HG03095 (cell line): Measurements from ENCODE around the gene BCAR3.
"Not testable (repeated sequence)": the region's sequence is repeated elsewhere in the genome, so short reads cannot be mapped to it uniquely, and the experiment has no call there.

Source experiments
- ATAC-seq: cut with Tn5 transposase; IDR thresholded peaks from one replicate; pipeline ENCODE4 v1.9.1; 2021; ENCODE audit warnings: moderate library complexity; ENCODE audit not compliant: unreplicated experiment

The BCAR3 gene

GRCh38 chr1:93554883-93555872 lies 126.5 kb downstream of the BCAR3 start:
- ATAC-seq: no peak

DNA sequence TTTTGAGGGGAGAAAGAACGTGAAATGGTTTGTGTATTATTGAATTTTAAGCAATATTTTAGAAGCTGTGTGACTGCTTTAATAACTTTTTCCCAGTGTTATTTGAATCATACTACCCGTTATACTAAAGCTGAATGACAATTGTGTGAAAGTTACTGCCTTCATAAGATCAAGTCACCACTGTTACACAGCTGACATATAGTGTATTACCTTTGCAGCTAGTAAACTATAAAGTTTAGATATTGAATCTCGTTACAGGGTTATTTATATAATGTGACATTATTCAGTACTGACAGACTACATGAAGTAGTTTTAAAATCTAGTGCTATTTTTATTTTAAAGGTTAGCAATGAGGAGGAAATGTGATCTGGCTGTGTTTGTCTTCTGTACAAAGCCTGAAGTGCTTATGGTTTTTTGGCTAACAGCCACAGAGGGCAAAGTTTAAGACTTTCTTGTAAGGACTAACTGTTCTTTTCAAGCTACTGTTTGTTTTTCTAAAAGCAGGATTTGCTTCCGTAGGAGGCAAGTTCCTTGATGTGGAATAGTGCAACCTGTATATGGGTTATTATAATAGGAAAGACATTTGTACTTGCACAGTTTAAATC lies 127.6 kb downstream of the BCAR3 start:
- not testable (repeated sequence) for ATAC-seq

GRCh38 chr1:93552741-93553455 lies 128.7 kb downstream of the BCAR3 start:
- ATAC-seq: no peak

- ATAC-seq: no peak
Measured at GRCh38 chr1:93549811-93550210, 131.8 kb downstream of the BCAR3 start.

- ATAC-seq: no peak
Measured at GRCh38 chr1:93549131-93549530, 132.5 kb downstream of the BCAR3 start.

- ATAC-seq: no peak
Measured at GRCh38 chr1:93546162-93546863, 135.3 kb downstream of the BCAR3 start.

DNA sequence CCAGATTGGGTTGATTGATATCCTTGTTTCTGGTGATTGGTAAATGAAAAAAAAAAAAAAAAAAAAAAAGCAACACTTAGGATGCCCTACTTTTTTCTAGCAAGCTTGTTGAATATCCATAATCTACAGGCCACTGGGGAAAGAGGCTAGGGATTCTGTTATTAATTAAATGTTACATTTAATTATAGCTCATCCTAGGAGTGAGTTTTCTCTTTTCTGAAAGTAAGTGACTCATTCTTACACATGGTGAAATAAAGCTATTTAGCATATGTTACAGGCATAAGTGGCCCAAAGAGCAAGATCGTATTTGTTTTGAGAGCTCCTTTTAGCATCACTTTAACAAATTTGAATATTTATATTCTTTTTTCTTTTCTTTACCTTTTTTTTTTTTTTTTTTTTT lies 139.2 kb downstream of the BCAR3 start:
- ATAC-seq: no peak

DNA sequence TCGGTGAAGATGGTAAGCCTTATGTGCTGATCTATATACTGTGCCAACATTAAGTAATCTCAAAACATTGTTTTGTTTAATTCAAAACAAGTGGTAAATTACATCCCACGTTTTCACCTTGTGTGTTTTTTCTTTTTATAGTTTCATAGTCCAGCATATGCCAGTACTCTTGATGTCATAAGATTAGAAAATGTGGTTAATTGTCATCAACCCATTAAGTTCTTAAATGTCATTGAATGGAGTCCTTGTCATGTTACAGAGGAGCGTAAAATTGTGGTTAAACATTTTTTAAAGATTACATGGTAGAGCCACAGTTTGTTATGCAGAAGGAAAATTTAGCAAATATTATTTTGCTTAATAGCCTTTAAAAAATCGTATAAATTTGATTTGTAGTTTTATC lies 140.6 kb downstream of the BCAR3 start:
- ATAC-seq: no peak

DNA sequence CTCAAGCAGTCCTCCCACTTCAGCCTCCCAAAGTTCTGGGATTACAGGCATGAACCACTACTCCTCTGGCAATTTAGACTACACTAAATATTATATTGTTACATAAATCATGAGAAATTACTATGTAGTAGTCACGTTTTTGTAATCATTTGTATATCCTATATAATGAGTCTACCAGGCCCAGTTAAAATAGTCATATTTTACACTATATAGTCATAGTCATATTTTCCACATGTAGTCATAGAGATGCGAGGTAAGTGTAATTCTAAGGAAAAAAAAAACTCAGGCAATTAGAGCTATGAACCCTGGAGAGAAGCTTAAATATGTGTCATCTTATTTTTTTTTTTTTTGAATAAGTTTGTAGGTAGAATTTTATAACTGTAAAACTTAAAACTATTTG lies 143.7 kb downstream of the BCAR3 start:
- no peak for ATAC-seq

DNA sequence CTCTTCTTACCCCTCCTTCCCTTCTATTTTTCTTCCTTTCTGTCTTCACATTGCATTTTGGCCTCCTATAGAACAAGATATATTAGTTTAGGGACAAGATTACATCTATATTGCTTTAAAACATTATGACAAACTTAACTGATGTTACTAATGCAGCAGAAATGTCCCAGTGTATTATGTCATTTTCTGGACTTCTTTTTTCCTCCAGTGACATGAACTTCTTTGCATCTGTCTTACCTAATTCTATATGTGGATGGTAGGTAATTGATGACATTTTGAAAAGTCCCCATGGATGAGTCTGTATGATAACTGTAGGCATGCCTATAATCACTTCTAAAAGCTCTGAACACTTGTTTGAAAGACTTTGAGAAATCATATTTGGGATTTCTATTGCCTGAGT lies 144.2 kb downstream of the BCAR3 start:
- no peak for ATAC-seq

DNA sequence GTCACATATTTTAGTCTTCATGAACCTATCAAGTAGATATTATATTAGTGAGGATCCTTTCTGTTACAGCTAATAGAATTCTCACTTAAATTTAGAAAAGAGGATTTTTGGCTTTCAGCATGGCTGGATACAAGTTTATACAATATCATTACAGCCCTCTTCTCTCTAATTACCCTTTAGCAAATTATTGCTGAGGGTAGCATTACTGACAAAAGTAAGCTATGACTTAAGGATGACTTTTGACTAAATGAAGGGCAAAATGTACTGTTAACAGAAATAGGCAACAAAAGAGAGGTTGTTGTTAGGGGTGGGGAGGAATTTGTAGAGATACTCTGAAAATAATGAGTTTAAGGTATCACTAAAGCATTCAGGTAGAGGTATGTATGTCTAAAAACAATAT lies 148.0 kb downstream of the BCAR3 start:
- no peak for ATAC-seq

DNA sequence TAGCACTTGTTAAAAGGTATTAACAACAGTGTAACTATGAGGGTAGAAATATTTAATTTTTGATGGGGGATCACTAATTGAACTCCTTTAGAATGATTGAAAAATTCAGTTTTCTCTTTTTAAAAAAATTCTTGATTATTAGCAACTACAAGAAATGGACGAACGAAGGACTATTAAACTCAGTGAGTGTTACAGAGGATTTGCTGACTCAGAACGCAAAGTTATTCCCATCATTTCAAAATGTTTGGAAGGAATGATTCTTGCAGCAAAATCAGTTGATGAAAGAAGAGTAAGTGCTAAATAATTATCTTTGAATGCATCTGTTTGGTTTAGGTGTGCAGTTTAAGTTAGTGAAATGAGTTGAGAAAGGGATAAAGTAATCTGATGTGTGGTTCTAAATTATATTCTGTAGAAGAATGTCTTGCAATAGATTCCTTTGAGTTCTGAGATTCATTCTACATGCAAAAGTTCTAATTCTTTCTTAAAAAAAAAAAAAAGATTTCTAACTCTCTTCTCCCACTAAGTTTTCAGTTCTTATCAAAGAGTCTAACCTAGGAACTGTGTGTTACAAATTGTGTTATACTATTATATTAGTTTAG lies 148.8 kb downstream of the BCAR3 start:
- no peak for ATAC-seq

DNA sequence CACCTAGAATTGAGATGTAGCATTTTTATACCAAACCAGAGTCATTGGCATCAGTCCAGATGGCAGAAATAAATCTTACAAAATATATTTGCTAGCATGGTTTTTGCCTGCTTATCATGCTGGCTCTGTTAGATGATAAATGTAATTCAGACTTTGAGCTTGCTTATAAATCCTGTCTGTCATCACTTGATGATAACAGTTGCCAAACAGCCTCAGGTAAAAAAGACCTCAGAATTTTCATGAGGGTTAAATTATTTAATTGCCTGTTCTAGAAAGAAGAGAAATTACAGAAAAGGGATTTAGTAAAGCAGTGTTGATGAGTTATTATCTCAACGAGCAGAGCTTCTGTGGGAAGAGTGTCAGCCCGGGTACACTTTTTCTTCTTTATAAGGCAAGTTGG lies 150.4 kb downstream of the BCAR3 start:
- ATAC-seq: no peak

DNA sequence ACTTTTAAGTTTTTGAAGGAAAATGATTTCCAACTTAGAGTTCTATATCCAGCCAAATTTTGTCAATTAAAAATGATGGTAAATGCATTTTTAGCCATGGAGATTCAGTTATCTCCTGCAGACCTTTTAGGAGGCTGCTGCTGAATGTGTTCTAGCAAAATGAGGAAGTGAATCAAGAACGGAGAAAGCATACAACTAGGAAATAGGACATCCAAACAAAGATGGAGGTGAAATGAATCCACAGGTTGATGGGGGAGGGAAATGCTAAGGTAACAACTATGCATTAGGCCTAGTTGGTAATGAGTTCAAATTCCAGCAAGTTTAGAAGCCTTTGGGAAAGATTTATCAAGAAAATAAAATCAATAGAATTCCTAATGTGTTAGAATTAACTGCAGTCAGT lies 153.2 kb downstream of the BCAR3 start:
- ATAC-seq: no peak

- ATAC-seq: no peak
Measured at GRCh38 chr1:93526431-93526830, 155.2 kb downstream of the BCAR3 start.

- no peak for ATAC-seq
Measured at GRCh38 chr1:93525431-93525830, 156.2 kb downstream of the BCAR3 start.

- ATAC-seq: no peak
Measured at GRCh38 chr1:93522721-93523120, 158.9 kb downstream of the BCAR3 start.

DNA sequence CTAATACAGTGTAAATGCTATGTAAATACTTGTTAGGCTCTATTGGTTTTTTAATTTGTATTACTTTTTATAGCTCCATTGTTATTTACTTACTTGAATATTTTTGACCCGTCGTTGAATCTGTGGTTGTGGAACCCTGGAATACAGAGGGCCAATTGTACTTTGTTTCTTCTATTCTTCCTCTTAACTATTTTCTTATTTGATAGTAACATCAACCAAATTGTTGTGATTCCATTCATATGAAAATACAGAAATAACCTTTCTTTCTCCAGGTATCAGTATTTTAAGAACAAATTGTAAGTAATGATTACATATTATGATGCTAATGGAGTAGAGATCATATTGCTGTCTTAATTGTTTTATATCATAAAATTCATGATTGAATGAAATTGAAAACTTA lies 160.0 kb downstream of the BCAR3 start:
- ATAC-seq: no peak

DNA sequence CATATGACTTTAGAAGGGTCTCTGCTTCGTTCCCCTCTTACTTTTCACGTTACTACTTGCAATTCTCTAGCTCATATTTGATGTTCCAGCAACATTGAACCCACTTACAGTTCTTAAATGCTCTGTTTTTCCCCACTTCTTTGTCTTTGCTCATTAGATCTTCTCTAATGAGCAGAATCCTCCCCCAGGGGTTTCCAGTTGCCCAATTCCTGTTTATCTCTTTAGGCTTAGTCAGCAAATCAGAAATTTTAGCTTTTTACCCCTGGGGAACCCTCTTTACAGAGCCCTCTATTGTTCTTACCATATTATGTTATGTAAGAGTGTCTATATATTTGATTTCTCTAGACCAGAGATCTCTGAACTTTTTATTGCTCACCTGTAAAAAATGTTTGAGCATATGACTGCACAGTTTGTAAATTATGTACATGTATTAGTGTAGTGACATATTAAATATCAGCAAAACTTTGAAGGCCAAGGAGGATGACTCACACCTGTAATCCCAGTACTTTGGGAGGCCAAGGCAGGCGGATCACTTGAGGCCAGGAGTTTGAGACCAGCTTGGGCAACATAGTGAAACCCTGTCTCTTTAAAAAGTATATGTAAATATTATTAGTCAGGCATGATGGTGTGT lies 162.3 kb downstream of the BCAR3 start:
- no peak for ATAC-seq

- ATAC-seq: no peak
Measured at GRCh38 chr1:93518516-93518915, 163.1 kb downstream of the BCAR3 start.
